ENCODE results near the gene DHPS. TPM values are rescaled to one million over a fixed set of nuclear protein-coding genes. Genes with fewer than 3 reads are reported as not detected.
"Not testable (repeated sequence)": the region's sequence is repeated elsewhere in the genome, so short reads cannot be mapped to it uniquely, and the experiment has no call there.

Gene DHPS
- total RNA-seq, 1 donor from 2014 or later, result 79.7 TPM

GRCh38 chr19:12705654-12706331, 24.1 kb upstream of the DHPS start:
- DNase-seq (ENCODE audit: low spot score), result no peak

GRCh38 chr19:12705169-12705568, 23.5 kb upstream of the DHPS start:
- DNase-seq (ENCODE audit: low spot score), result no peak

- DNase-seq (ENCODE audit: low spot score), result no peak
Measured at GRCh38 chr19:12703046-12703445, 21.4 kb upstream of the DHPS start.

- DNase-seq (ENCODE audit: low spot score), result no peak
Measured at GRCh38 chr19:12701596-12702282, 20.1 kb upstream of the DHPS start.

GRCh38 chr19:12698138-12698537, 16.5 kb upstream of the DHPS start:
- no peak for DNase-seq (ENCODE audit: low spot score)

- DNase-seq (ENCODE audit: low spot score), result not testable (repeated sequence)
Measured at GRCh38 chr19:12697425-12697824, 15.7 kb upstream of the DHPS start.

- DNase-seq (ENCODE audit: low spot score), result peak; percentile 97
Measured at GRCh38 chr19:12696366-12697335, 15.0 kb upstream of the DHPS start, which contains the start of gene FBXW9. Gene FBXW9, minus strand, starts transcription at chr19:12696631. Its CDS starts 50 bp downstream, at chr19:12696581.

- DNase-seq (ENCODE audit: low spot score), result no peak
Measured at GRCh38 chr19:12695997-12696365, 14.3 kb upstream of the DHPS start.

- DNase-seq (ENCODE audit: low spot score), result no peak
Measured at GRCh38 chr19:12695514-12695913, 13.8 kb upstream of the DHPS start.

- DNase-seq (ENCODE audit: low spot score), result no peak
Measured at GRCh38 chr19:12695096-12695495, 13.4 kb upstream of the DHPS start.

- DNase-seq (ENCODE audit: low spot score), result no peak
Measured at GRCh38 chr19:12694641-12695040, 13.0 kb upstream of the DHPS start.

- no peak for DNase-seq (ENCODE audit: low spot score)
Measured at GRCh38 chr19:12692960-12693359, 11.3 kb upstream of the DHPS start.

GRCh38 chr19:12689581-12690216, 8.0 kb upstream of the DHPS start:
- DNase-seq (ENCODE audit: low spot score), result no peak

GRCh38 chr19:12689012-12689411, 7.3 kb upstream of the DHPS start:
- no peak for DNase-seq (ENCODE audit: low spot score)

GRCh38 chr19:12687496-12688196, 6.0 kb upstream of the DHPS start, which contains the start of gene GNG14:
Gene GNG14, plus strand, starts transcription at chr19:12687998. Its CDS starts 51 bp downstream, at chr19:12688049.
- DNase-seq (ENCODE audit: low spot score), result no peak

GRCh38 chr19:12685831-12686230, 4.2 kb upstream of the DHPS start:
- no peak for DNase-seq (ENCODE audit: low spot score)

- DNase-seq (ENCODE audit: low spot score), result no peak
Measured at GRCh38 chr19:12680034-12680433, 1.6 kb downstream of the DHPS start.

- DNase-seq (ENCODE audit: low spot score), result not testable (repeated sequence)
Measured at GRCh38 chr19:12678039-12678438, 3.6 kb downstream of the DHPS start.

- DNase-seq (ENCODE audit: low spot score), result no peak
Measured at GRCh38 chr19:12676928-12677327, 4.8 kb downstream of the DHPS start.

- DNase-seq (ENCODE audit: low spot score), result peak; percentile 85
Measured at GRCh38 chr19:12676384-12676792, 5.3 kb downstream of the DHPS start.

- no peak for DNase-seq (ENCODE audit: low spot score)
Measured at GRCh38 chr19:12675940-12676339, 5.7 kb downstream of the DHPS start.
